CD14-positive monocyte (primary cell): Measurements from ENCODE around the gene RRAS. TPM values are rescaled to one million over a fixed set of nuclear protein-coding genes. Genes with fewer than 3 reads are reported as not detected.

Source experiments
- DNase-seq, 3 donors: peaks; one replicate each; pipeline ENCODE4 v3.0.0-alpha.2; 2011 to 2022
- H2AFZ ChIP-seq: 2 replicates; pipeline ENCODE4 v1.6.0; 2012; ENCODE audit warnings: mild to moderate bottlenecking, low read depth, low read length, inconsistent platforms; ENCODE audit not compliant: insufficient read depth, poor library complexity, severe bottlenecking
- H3K27ac ChIP-seq, 2 donors: 1 replicate in 1 of 2; 2 replicates in 1 of 2; pipeline ENCODE4 v1.5.1; 2012 to 2013; ENCODE audit warnings: low read length in 2 of 2, control low read depth in 1 of 2, inconsistent platforms in 1 of 2, low read depth in 1 of 2, mild to moderate bottlenecking in 1 of 2
- H3K27me3 ChIP-seq, 2 donors: one replicate each; pipeline versions ENCODE4 v1.6.0 to v1.6.1; 2011 to 2013; ENCODE audit warnings: low read length in 2 of 2; ENCODE audit not compliant: control insufficient read depth in 2 of 2, insufficient read depth in 2 of 2
- H3K36me3 ChIP-seq, 2 donors: replicated peaks in 1 of 2; 1 replicate in 1 of 2; 2 replicates in 1 of 2; pipeline versions ENCODE4 v1.5.1 to v1.6.1; 2012 to 2013; ENCODE audit warnings: low read length in 2 of 2, control low read depth in 1 of 2, inconsistent platforms in 1 of 2, mild to moderate bottlenecking in 1 of 2; ENCODE audit not compliant: insufficient read depth in 2 of 2, control insufficient read depth in 1 of 2
- H3K4me1 ChIP-seq, 2 donors: 1 replicate in 1 of 2; 2 replicates in 1 of 2; pipeline versions ENCODE4 v1.5.1 to v1.6.1; 2012 to 2013; ENCODE audit warnings: low read length in 2 of 2, control low read depth in 1 of 2, inconsistent platforms in 1 of 2, mild to moderate bottlenecking in 1 of 2, moderate library complexity in 1 of 2; ENCODE audit not compliant: insufficient read depth in 2 of 2, control insufficient read depth in 1 of 2
- H3K4me2 ChIP-seq: replicated peaks from 2 replicates; pipeline ENCODE3; 2012; ENCODE audit warnings: low read length, moderate library complexity, mild to moderate bottlenecking; ENCODE audit not compliant: poor library complexity, severe bottlenecking; ENCODE audit errors: extremely low read depth
- H3K4me3 ChIP-seq, 3 experiments: fragments of 200-600 bp in 1 of 3; sonication (generic) in 1 of 3; replicated peaks in 1 of 3; 1 replicate in 2 of 3; 2 replicates in 1 of 3; pipeline ENCODE4 v1.5.1; 2011 to 2013; ENCODE audit warnings: low read length in 3 of 3, mild to moderate bottlenecking in 3 of 3, control low read depth in 2 of 3, low read depth in 2 of 3, inconsistent platforms in 1 of 3, moderate library complexity in 1 of 3
- H3K79me2 ChIP-seq: 2 replicates; pipeline ENCODE4 v1.6.0; 2012; ENCODE audit warnings: mild to moderate bottlenecking, control low read depth, inconsistent platforms, low read length, moderate library complexity; ENCODE audit not compliant: insufficient read depth
- H3K9ac ChIP-seq: 2 replicates; pipeline ENCODE4 v1.6.0; 2017; ENCODE audit warnings: low read length, mild to moderate bottlenecking; ENCODE audit not compliant: insufficient read depth, poor library complexity, severe bottlenecking
- H3K9me3 ChIP-seq, 2 donors: replicated peaks in 1 of 2; 1 replicate in 1 of 2; 2 replicates in 1 of 2; pipeline versions ENCODE4 v1.5.1 to v1.6.1; 2012 to 2013; ENCODE audit warnings: low read length in 2 of 2, control low read depth in 1 of 2; ENCODE audit not compliant: control insufficient read depth in 1 of 2, insufficient read depth in 1 of 2
- H4K20me1 ChIP-seq: 2 replicates; pipeline ENCODE4 v1.6.0; 2012; ENCODE audit warnings: mild to moderate bottlenecking, low read length, control low read depth, moderate library complexity; ENCODE audit not compliant: insufficient read depth
- H3K27ac Mint-ChIP-seq, 7 donors: one replicate each; pipeline ENCODE4 v1.8.0; 2020; ENCODE audit warnings: mild to moderate bottlenecking in 7 of 7, mixed read lengths in 7 of 7, moderate library complexity in 6 of 7, inconsistent platforms in 2 of 7
- H3K27me3 Mint-ChIP-seq, 3 donors: one replicate each; pipeline ENCODE4 v1.8.0; 2021 to 2022; ENCODE audit warnings: low read depth in 3 of 3, mild to moderate bottlenecking in 3 of 3, mixed read lengths in 3 of 3, moderate library complexity in 3 of 3, inconsistent platforms in 1 of 3
- H3K36me3 Mint-ChIP-seq, 2 donors: one replicate each; pipeline ENCODE4 v1.8.0; 2020; ENCODE audit warnings: mixed read lengths in 2 of 2, inconsistent platforms in 1 of 2, mild to moderate bottlenecking in 1 of 2
- H3K4me1 Mint-ChIP-seq: one replicate; pipeline ENCODE4 v1.8.0; 2020; ENCODE audit warnings: mild to moderate bottlenecking, mixed read lengths
- H3K4me3 Mint-ChIP-seq, 2 donors: one replicate each; pipeline ENCODE4 v1.8.0; 2020; ENCODE audit warnings: mild to moderate bottlenecking in 2 of 2, mixed read lengths in 2 of 2, moderate library complexity in 1 of 2
- H3K9me3 Mint-ChIP-seq, 7 donors: one replicate each; pipeline ENCODE4 v1.8.0; 2020 to 2022; ENCODE audit warnings: mixed read lengths in 7 of 7, mild to moderate bottlenecking in 6 of 7, moderate library complexity in 6 of 7, inconsistent platforms in 2 of 7
- CTCF ChIP-seq: fragments of 200-600 bp; IDR thresholded peaks from one replicate; pipeline ENCODE4 v1.8.0; 2022; ENCODE audit warnings: antibody characterized with exemption, mild to moderate bottlenecking
- WGBS: methylation state at CpG from one replicate; pipeline ENCODE4 v1.1.5; 2013; ENCODE audit warnings: missing lambda C conversion rate; ENCODE audit not compliant: insufficient coverage; 5-methylcytosine and 5-hydroxymethylcytosine counted together
- intact Hi-C, 2 donors: fragments of 100-400 bp; cut with micrococcal nuclease; formaldehyde crosslinking; loops; one replicate each; pipeline versions ENCODE4 v1.15.0 to v1.15.1; 2023
- polyA plus RNA-seq, 3 donors: library from polyadenylated mRNA; depleted of rRNA in 1 of 3; unstranded in 2 of 3; stranded (reverse) in 1 of 3; fragments of 300-500 nt in 2 of 3; fragments of >200 nt in 1 of 3; fragmentation: Illumina TruSeq in 2 of 3; gene quantifications; 1 replicate in 2 of 3; 2 replicates in 1 of 3; pipeline ENCODE4 v1.2.3, GENCODE V29; 2012 to 2021

The RRAS gene
- polyA plus RNA-seq, 3 donors = 74.9 to 91.7 (median 80.0) TPM

GRCh38 chr19:49642492-49643035, 2.6 kb upstream of the RRAS start:
- peak overlapping the region; percentile 94 for H3K4me2 ChIP-seq
- no peak for TF ChIP-seq CTCF
- H3K36me3 ChIP-seq = peaks cover 20 to 33% of the 10 kb centered on the region in 2 donors
- peak overlapping the region; percentile 95 to 99 for H3K4me3 Mint-ChIP-seq
- peak overlapping the region; percentile 86 to 98 for H3K27ac ChIP-seq
- peak overlapping the region; percentile 70 to 99 (median 98) for H3K4me3 ChIP-seq
- peaks cover 0 to 12% (median 9%) of the 10 kb centered on the region in 3 donors for H3K27me3 Mint-ChIP-seq
- peak in 1 of 3 donors; percentile 23 for DNase-seq
- H3K4me1 Mint-ChIP-seq = peaks cover 49% of the 10 kb centered on the region
- peak overlapping the region; percentile 94 for H2AFZ ChIP-seq
- peaks cover 0 to 2% (median 0%) of the 10 kb centered on the region in 7 donors for H3K9me3 Mint-ChIP-seq
- H3K36me3 Mint-ChIP-seq = peaks cover 24 to 34% of the 10 kb centered on the region in 2 donors
- H4K20me1 ChIP-seq = peaks cover 30% of the 10 kb centered on the region
- no peaks in the 10 kb centered on the region for H3K27me3 ChIP-seq
- peak overlapping the region; percentile 91 to 100 (median 98) for H3K27ac Mint-ChIP-seq
- H3K4me1 ChIP-seq = peaks cover 45 to 50% of the 10 kb centered on the region in 2 donors
- peak overlapping the region; percentile 98 for H3K9ac ChIP-seq
- peaks cover 41% of the 10 kb centered on the region for H3K79me2 ChIP-seq
- H3K9me3 ChIP-seq = no peaks in the 10 kb centered on the region
- intact Hi-C loops = loop anchor here (1.0 to 5.0 kb wide), 5 partner anchors 22 to 145 kb away; partner anchors contain the start of genes PRMT1 (in 2 of the 2), PRR12 (in 1 of the 2) and RPS11 (in 1 of the 2)
- WGBS = 6% methylated on average over 3 of the region's 5 CpGs

GRCh38 chr19:49641688-49642491, 1.9 kb upstream of the RRAS start, which contains the start of gene SCAF1:
TSS of gene SCAF1 (plus strand) at chr19:49642209. CDS start at chr19:49645027, 2,818 bp downstream.
- H3K9ac ChIP-seq = peak within 1 kb of the TSS; percentile 98
- Mint-ChIP-seq H3K4me3 (peak within 1 kb of the TSS; percentile 95 to 99), H3K27ac (peak within 1 kb of the TSS; percentile 99 to 100 (median 100)), H3K4me1 (peaks cover 51% of the 10 kb centered on the region), H3K36me3 (peaks cover 17 to 27% of the 10 kb centered on the region in 2 donors), H3K27me3 (peaks cover 0 to 12% (median 8%) of the 10 kb centered on the region in 3 donors), H3K9me3 (peaks cover 0 to 2% (median 0%) of the 10 kb centered on the region in 7 donors)
- peaks cover 45 to 51% of the 10 kb centered on the region in 2 donors for H3K4me1 ChIP-seq
- peak; percentile 99 to 100 (median 100) for DNase-seq
- no peak for TF ChIP-seq CTCF
- peaks cover 13 to 26% of the 10 kb centered on the region in 2 donors for H3K36me3 ChIP-seq
- H4K20me1 ChIP-seq = peaks cover 24% of the 10 kb centered on the region
- H3K79me2 ChIP-seq = peaks cover 41% of the 10 kb centered on the region
- H3K27me3 ChIP-seq = no peaks in the 10 kb centered on the region
- H3K27ac ChIP-seq = peak within 1 kb of the TSS; percentile 98
- peak within 1 kb of the TSS; percentile 96 for H3K4me2 ChIP-seq
- peak within 1 kb of the TSS; percentile 70 to 99 (median 98) for H3K4me3 ChIP-seq
- no peaks in the 10 kb centered on the region for H3K9me3 ChIP-seq
- H2AFZ ChIP-seq = peak within 1 kb of the TSS; percentile 94
- WGBS = under 1% methylated on average over 82 of the region's 87 CpGs
- intact Hi-C loops = loop anchor here (1.0 to 5.0 kb wide), 7 partner anchors 22 to 235 kb away; partner anchors contain the start of genes PRMT1 (in 2 of the 2), AKT1S1 (in 1 of the 2), AP2A1 (in 1 of the 2) and PRR12 (in 1 of the 2)
